Mesendoderm (in vitro differentiated cells): ENCODE results near the gene METTL23.
"Not testable (repeated sequence)": the region's sequence is repeated elsewhere in the genome, so short reads cannot be mapped to it uniquely, and the experiment has no call there.

Experiments used
- DNase-seq: peaks from one replicate; pipeline ENCODE4 v3.0.0; 2013
- H2AK5ac ChIP-seq: 2 replicates; pipeline ENCODE4 v1.6.1; 2013; ENCODE audit warnings: low read length, inconsistent platforms
- H2BK120ac ChIP-seq: 2 replicates; pipeline ENCODE4 v1.6.1; 2013; ENCODE audit warnings: low read depth, mild to moderate bottlenecking, low read length, moderate library complexity, mixed read lengths
- H2BK15ac ChIP-seq: replicated peaks from 2 replicates; pipeline ENCODE4 v1.6.1; 2013; ENCODE audit warnings: low read depth, mild to moderate bottlenecking, moderate library complexity
- H2BK5ac ChIP-seq: 2 replicates; pipeline ENCODE4 v1.6.1; 2013; ENCODE audit warnings: low read length, inconsistent platforms
- H3K18ac ChIP-seq: 2 replicates; pipeline ENCODE4 v1.6.1; 2013; ENCODE audit warnings: mild to moderate bottlenecking, low read length, mixed read lengths
- H3K23ac ChIP-seq: one replicate; pipeline ENCODE4 v1.6.1; 2013; ENCODE audit warnings: low read length
- H3K27ac ChIP-seq: 2 replicates; pipeline ENCODE4 v1.5.1; 2013; ENCODE audit warnings: low read depth, mild to moderate bottlenecking, inconsistent platforms, low read length, moderate library complexity
- H3K27me3 ChIP-seq: 2 replicates; pipeline ENCODE4 v1.6.1; 2013; ENCODE audit warnings: low read length, control low read depth, mild to moderate bottlenecking, inconsistent platforms; ENCODE audit not compliant: insufficient read depth, poor library complexity
- H3K36me3 ChIP-seq: 2 replicates; pipeline ENCODE4 v1.6.1; 2013; ENCODE audit warnings: low read length, inconsistent platforms; ENCODE audit not compliant: control insufficient read depth, insufficient read depth
- H3K4ac ChIP-seq: one replicate; pipeline ENCODE4 v1.6.1; 2013; ENCODE audit warnings: low read depth, mild to moderate bottlenecking, low read length, moderate library complexity
- H3K4me1 ChIP-seq: 2 replicates; pipeline ENCODE4 v1.6.1; 2013; ENCODE audit warnings: low read depth, low read length, inconsistent platforms; ENCODE audit not compliant: control insufficient read depth
- H3K4me2 ChIP-seq: 2 replicates; pipeline ENCODE4 v1.6.1; 2013; ENCODE audit warnings: low read length
- H3K4me3 ChIP-seq: 2 replicates; pipeline ENCODE4 v1.5.1; 2013; ENCODE audit warnings: mild to moderate bottlenecking, low read length
- H3K56ac ChIP-seq: one replicate; pipeline ENCODE4 v1.6.1; 2013; ENCODE audit warnings: low read length
- H3K79me1 ChIP-seq: 2 replicates; pipeline ENCODE4 v1.6.1; 2013; ENCODE audit warnings: low read length, inconsistent platforms
- H3K79me2 ChIP-seq: 2 replicates; pipeline ENCODE4 v1.6.1; 2013; ENCODE audit warnings: mild to moderate bottlenecking, low read length; ENCODE audit not compliant: control insufficient read depth, insufficient read depth
- H3K9ac ChIP-seq: 2 replicates; pipeline ENCODE4 v1.6.1; 2013; ENCODE audit warnings: low read length, inconsistent platforms
- H4K5ac ChIP-seq: one replicate; pipeline ENCODE4 v1.6.1; 2013; ENCODE audit warnings: low read length
- H4K8ac ChIP-seq: one replicate; pipeline ENCODE4 v1.6.1; 2013; ENCODE audit warnings: low read depth, mild to moderate bottlenecking, control low read depth, low read length, moderate library complexity
- WGBS: extraction: QIAGEN DNeasy Blood & Tissue Kit; methylation state at CpG from one replicate; pipeline ENCODE4 v1.1.7; 2013; ENCODE audit warnings: low lambda C conversion rate, missing lambda C conversion rate; ENCODE audit not compliant: insufficient coverage; ENCODE audit errors: extremely low coverage; 5-methylcytosine and 5-hydroxymethylcytosine counted together

METTL23 gene

DNA sequence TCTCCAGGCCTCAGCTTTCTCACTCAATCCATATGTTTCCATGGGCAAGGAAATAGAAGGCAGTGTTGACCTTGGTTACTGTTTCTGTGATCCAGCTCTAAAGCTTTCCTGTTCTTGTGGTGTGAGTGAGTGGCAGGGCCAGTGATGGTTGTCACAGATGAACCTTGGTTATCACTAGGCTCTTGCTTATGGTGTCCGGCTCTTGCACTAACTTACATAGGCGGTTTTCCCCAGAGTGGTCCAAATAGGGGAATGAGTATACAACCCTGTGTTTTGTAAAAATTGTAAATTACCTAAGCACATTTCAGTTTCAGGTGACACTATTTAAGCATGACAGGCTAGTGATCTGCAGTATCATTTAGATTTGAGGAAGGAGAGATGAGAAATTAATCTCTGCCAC lies 18.1 kb downstream of the METTL23 start:
- no peak overlapping the region for H3K4me2 ChIP-seq
- no CpG with 5 or more reads among the region's 2 CpGs for WGBS
- H2BK15ac ChIP-seq: no peak overlapping the region
- H3K4me1 ChIP-seq: no peaks in the 10 kb centered on the region
- no peak overlapping the region for H3K4me3 ChIP-seq
- H3K79me1 ChIP-seq: peaks cover 2% of the 10 kb centered on the region
- H3K27me3 ChIP-seq: no peaks in the 10 kb centered on the region
- no peaks in the 10 kb centered on the region for H3K79me2 ChIP-seq
- no peak overlapping the region for H2BK5ac ChIP-seq
- H4K5ac ChIP-seq: no peak overlapping the region
- no peak overlapping the region for H3K18ac ChIP-seq
- no peak overlapping the region for H3K23ac ChIP-seq
- no peak overlapping the region for H3K56ac ChIP-seq
- H4K8ac ChIP-seq: no peak overlapping the region
- peaks cover 5% of the 10 kb centered on the region for H3K36me3 ChIP-seq
- DNase-seq: no peak
- H2BK120ac ChIP-seq: no peak overlapping the region
- no peak overlapping the region for H3K27ac ChIP-seq
- no peak overlapping the region for H3K9ac ChIP-seq
- no peak overlapping the region for H2AK5ac ChIP-seq
- H3K4ac ChIP-seq: no peak overlapping the region

DNA sequence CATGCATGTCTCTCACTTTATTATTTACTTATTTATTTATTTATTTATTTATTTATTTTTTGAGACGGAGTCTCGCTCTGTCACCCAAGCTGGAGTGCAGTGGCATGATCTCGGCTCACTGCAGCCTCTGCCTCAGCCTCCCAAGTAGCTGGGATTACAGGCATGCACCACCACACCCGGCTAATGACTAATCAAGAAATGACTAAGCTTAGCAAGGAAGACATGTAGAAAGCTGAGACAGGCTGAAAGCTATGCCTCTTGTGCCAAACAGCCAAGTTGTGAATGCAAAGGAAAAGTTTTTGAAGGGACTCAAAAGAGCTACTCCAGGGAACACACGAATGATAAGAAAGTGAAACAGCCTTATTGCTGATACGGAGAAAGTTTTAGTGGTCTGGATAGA lies 19.1 kb downstream of the METTL23 start:
- not testable (repeated sequence) for H3K36me3 ChIP-seq, H3K4me2 ChIP-seq, H2AK5ac ChIP-seq, H3K18ac ChIP-seq, H3K4me1 ChIP-seq, H2BK120ac ChIP-seq, H3K27me3 ChIP-seq, H2BK15ac ChIP-seq, H3K79me2 ChIP-seq, H4K5ac ChIP-seq, H3K9ac ChIP-seq, H3K4ac ChIP-seq, H2BK5ac ChIP-seq, H3K23ac ChIP-seq, DNase-seq, H3K56ac ChIP-seq, H3K27ac ChIP-seq, H3K4me3 ChIP-seq, H3K79me1 ChIP-seq, H4K8ac ChIP-seq
- no CpG with 5 or more reads among the region's 6 CpGs for WGBS

DNA sequence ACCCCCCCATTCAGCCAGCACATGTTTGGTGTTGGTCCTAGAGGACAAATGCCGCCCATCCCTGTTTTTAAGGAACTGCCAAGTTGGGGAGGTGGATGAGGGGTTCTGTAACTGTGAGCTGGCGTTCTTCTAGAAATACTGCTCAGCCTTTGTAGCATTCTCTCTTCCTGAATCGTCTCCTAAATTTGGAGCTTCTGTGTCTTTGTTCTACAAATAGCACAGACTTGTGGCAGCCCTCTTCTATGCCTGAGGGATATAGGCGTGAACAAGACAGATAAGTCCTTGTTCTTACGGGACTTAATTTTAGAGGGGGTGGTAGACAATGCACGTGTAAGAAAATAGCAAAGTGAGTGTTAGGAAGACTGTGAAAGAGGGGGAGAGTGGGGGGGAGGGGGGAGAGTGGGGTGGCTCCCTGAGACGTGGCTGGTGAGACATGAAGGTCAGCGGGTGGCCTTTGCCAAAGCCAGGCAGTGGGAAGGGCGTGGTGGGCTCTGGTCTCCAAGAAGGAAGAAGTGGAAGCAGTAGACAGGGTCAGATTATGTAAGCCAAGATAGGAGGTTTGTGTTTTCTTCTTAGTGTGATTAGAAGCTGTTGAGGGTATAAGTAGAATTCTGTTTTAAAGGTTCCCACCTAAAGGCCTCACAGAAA lies 21.2 kb downstream of the METTL23 start:
- no peak for DNase-seq
- no peak overlapping the region for H3K4me3 ChIP-seq
- no peak overlapping the region for H3K4ac ChIP-seq
- H3K56ac ChIP-seq: no peak overlapping the region
- no peak overlapping the region for H3K9ac ChIP-seq
- no peak overlapping the region for H3K23ac ChIP-seq
- H3K36me3 ChIP-seq: peaks cover 5% of the 10 kb centered on the region
- no peak overlapping the region for H2AK5ac ChIP-seq
- no peak overlapping the region for H2BK5ac ChIP-seq
- no peak overlapping the region for H3K27ac ChIP-seq
- H3K27me3 ChIP-seq: no peaks in the 10 kb centered on the region
- no peak overlapping the region for H3K4me2 ChIP-seq
- H3K18ac ChIP-seq: no peak overlapping the region
- no peaks in the 10 kb centered on the region for H3K79me1 ChIP-seq
- H3K4me1 ChIP-seq: no peaks in the 10 kb centered on the region
- H4K5ac ChIP-seq: no peak overlapping the region
- no peak overlapping the region for H2BK15ac ChIP-seq
- WGBS: no CpG with 5 or more reads among the region's 9 CpGs
- no peaks in the 10 kb centered on the region for H3K79me2 ChIP-seq
- no peak overlapping the region for H4K8ac ChIP-seq
- no peak overlapping the region for H2BK120ac ChIP-seq

DNA sequence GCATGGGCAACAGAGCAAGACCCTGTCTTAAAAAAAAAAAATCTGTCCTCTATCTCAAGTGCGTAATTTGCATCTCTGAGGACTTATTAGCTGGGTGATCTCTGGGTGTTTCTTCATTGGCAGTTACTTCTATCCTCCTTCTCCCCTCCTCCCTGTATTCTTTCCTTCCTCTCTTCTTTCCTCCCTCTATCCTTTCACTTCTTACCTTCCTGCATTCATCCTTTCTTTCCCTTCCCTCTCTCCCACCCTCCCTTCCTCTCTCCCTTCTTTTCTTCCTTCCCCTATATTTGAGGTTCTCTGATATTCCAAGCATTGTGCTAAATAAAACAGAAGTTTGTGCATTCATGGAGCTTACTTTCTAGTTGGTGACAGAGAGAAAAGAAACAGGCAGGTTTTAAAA lies 22.0 kb downstream of the METTL23 start:
- Histone ChIP-seq H2BK15ac (no peak overlapping the region), H3K36me3 (peaks cover 5% of the 10 kb centered on the region), H3K4ac (no peak overlapping the region), H3K23ac (no peak overlapping the region), H3K9ac (no peak overlapping the region), H3K27me3 (no peaks in the 10 kb centered on the region), H3K4me2 (no peak overlapping the region), H3K4me1 (no peaks in the 10 kb centered on the region), H2AK5ac (no peak overlapping the region), H3K79me2 (no peaks in the 10 kb centered on the region), H2BK120ac (no peak overlapping the region), H2BK5ac (no peak overlapping the region), H4K5ac (no peak overlapping the region), H3K79me1 (no peaks in the 10 kb centered on the region), H3K18ac (no peak overlapping the region), H3K4me3 (no peak overlapping the region), H3K56ac (no peak overlapping the region), H3K27ac (no peak overlapping the region), H4K8ac (no peak overlapping the region)
- no peak for DNase-seq
- no CpG with 5 or more reads among the region's 1 CpG for WGBS

DNA sequence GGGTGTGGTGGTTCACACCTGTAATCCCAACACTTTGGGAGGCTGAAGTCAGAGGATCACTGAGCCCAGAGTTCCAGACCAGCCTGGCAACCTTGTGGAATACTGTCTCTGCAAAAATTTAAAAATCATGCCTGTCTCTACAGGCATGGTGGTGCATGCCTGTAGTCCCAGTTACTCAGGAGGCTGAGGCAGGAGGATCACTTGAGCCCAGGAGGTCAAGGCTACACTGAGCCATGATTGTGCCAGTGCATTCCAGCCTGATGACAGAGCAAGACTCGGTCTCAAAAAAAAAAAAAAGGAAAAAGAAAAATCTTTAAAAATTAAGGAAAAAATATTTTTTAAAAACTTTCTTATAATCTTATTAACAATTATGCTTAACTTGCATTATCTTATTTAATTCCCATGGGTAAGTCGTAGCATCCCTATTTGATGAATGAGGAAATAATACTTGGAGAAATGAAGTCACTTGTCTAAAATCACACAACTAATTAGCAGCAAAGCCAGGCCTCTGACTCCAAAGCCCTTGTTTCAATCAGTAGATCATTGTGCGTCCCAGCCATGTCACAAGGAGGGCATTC lies 24.9 kb downstream of the METTL23 start:
- no peak overlapping the region for H4K5ac ChIP-seq
- H2AK5ac ChIP-seq: no peak overlapping the region
- H3K27me3 ChIP-seq: no peaks in the 10 kb centered on the region
- no peak for DNase-seq
- H3K27ac ChIP-seq: no peak overlapping the region
- H3K56ac ChIP-seq: no peak overlapping the region
- no peak overlapping the region for H3K4me3 ChIP-seq
- H3K4ac ChIP-seq: no peak overlapping the region
- H3K4me2 ChIP-seq: no peak overlapping the region
- H2BK15ac ChIP-seq: no peak overlapping the region
- H3K79me2 ChIP-seq: no peaks in the 10 kb centered on the region
- no peaks in the 10 kb centered on the region for H3K79me1 ChIP-seq
- no peak overlapping the region for H3K18ac ChIP-seq
- H3K23ac ChIP-seq: no peak overlapping the region
- H3K9ac ChIP-seq: no peak overlapping the region
- no peak overlapping the region for H2BK120ac ChIP-seq
- H3K36me3 ChIP-seq: no peaks in the 10 kb centered on the region
- no peaks in the 10 kb centered on the region for H3K4me1 ChIP-seq
- no peak overlapping the region for H4K8ac ChIP-seq
- no peak overlapping the region for H2BK5ac ChIP-seq
- WGBS: no CpG with 5 or more reads among the region's 3 CpGs

DNA sequence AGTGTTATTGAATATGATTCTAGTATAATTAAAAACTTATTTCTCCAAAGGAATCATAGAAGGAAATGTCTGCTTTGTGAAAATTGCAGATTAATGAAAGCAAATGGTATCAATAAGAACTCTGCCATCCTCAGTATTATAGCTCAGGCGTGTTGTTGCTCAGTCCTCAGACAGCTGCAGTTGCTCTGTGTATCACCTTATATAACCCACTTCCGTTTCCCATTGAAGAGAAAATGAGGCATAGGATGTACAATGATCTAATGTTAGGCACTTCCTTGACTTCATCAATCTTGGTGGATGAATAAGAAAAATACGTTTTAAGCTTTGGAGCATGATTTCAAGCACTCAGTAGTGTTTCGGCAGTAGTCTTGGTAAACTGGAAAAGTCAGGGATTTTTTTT lies 25.4 kb downstream of the METTL23 start:
- Histone ChIP-seq H2BK120ac (no peak overlapping the region), H2BK5ac (no peak overlapping the region), H3K4ac (no peak overlapping the region), H3K18ac (no peak overlapping the region), H3K4me1 (no peaks in the 10 kb centered on the region), H4K8ac (no peak overlapping the region), H3K56ac (no peak overlapping the region), H3K9ac (no peak overlapping the region), H3K27me3 (no peaks in the 10 kb centered on the region), H2AK5ac (no peak overlapping the region), H3K27ac (no peak overlapping the region), H3K79me2 (no peaks in the 10 kb centered on the region), H2BK15ac (no peak overlapping the region), H3K79me1 (no peaks in the 10 kb centered on the region), H4K5ac (no peak overlapping the region), H3K4me3 (no peak overlapping the region), H3K23ac (no peak overlapping the region), H3K36me3 (no peaks in the 10 kb centered on the region), H3K4me2 (no peak overlapping the region)
- no CpG with 5 or more reads among the region's 4 CpGs for WGBS
- DNase-seq: no peak
